GM12874 (cell line): ENCODE data around the gene KARS1.

Source experiments
- CTCF ChIP-seq: IDR thresholded peaks from 2 replicates; pipeline ENCODE4 v1.5.1; 2011; ENCODE audit warnings: low read depth, mild to moderate bottlenecking, control low read depth, low read length, moderate library complexity; ENCODE audit not compliant: insufficient read depth

KARS1 gene

GRCh38 chr16:75660726-75661302 is 13.3 kb upstream of the KARS1 start:
- TF ChIP-seq CTCF: no peak

- no peak for TF ChIP-seq CTCF
Measured at GRCh38 chr16:75660321-75660720, 12.9 kb upstream of the KARS1 start.

GRCh38 chr16:75658175-75658574 is 10.7 kb upstream of the KARS1 start:
- no peak for TF ChIP-seq CTCF

GRCh38 chr16:75653922-75654321 is 6.5 kb upstream of the KARS1 start:
- no peak for TF ChIP-seq CTCF

- TF ChIP-seq CTCF: no peak
Measured at GRCh38 chr16:75648265-75649076, 1.0 kb upstream of the KARS1 start.

- no peak for TF ChIP-seq CTCF
Measured at GRCh38 chr16:75647112-75647491, 363 bp downstream of the KARS1 start.

GRCh38 chr16:75644240-75645012 is 3.0 kb downstream of the KARS1 start:
- TF ChIP-seq CTCF: no peak
